ENCODE data around the gene NOL4L.
"Not testable (repeated sequence)": the region's sequence is repeated elsewhere in the genome, so short reads cannot be mapped to it uniquely, and the experiment has no call there.

Gene NOL4L

GRCh38 chr20:32472581-32473207 lies 112.4 kb downstream of the NOL4L start:
- no peaks in the 10 kb centered on the region for H3K36me3 ChIP-seq (ENCODE audit: insufficient read depth, low read length)

GRCh38 chr20:32470940-32471339 lies 114.2 kb downstream of the NOL4L start:
- H3K9ac ChIP-seq (ENCODE audit: insufficient read length), result no peak overlapping the region

More at GRCh38 chr20:32472581-32473207, 112.4 kb downstream of the NOL4L start:
- Histone ChIP-seq H3K4me3 (no peak overlapping the region), H3K27ac (no peak overlapping the region), H3K9me3 (ENCODE audit: low read depth, low read length) (no peaks in the 10 kb centered on the region), H3K9ac (ENCODE audit: insufficient read length) (no peak overlapping the region)
- DNase-seq (ENCODE audit: low read depth, low spot score), result no peak
- TF ChIP-seq FOXP2 (optimal IDR thresholded peaks at IDR 0.05; ENCODE audit: control extremely low read depth, extremely low read length, insufficient read depth) (no peak), EZH2 (IDR thresholded peaks at IDR 0.05) (no peak)

GRCh38 chr20:32470025-32470861 lies 114.9 kb downstream of the NOL4L start:
- Histone ChIP-seq H3K9me3 (ENCODE audit: low read depth, low read length) (no peaks in the 10 kb centered on the region), H3K36me3 (ENCODE audit: insufficient read depth, low read length) (no peaks in the 10 kb centered on the region), H3K4me3 (no peak overlapping the region), H3K27ac (no peak overlapping the region), H3K9ac (ENCODE audit: insufficient read length) (no peak overlapping the region)
- no peak for DNase-seq (ENCODE audit: low read depth, low spot score)
- TF ChIP-seq EZH2 (IDR thresholded peaks at IDR 0.05) (no peak), POLR2AphosphoS5 (IDR thresholded peaks at IDR 0.05; ENCODE audit: borderline replicate concordance, low read depth, low read length) (no peak), FOXP2 (optimal IDR thresholded peaks at IDR 0.05; ENCODE audit: control extremely low read depth, extremely low read length, insufficient read depth) (no peak)

More at GRCh38 chr20:32470940-32471339, 114.2 kb downstream of the NOL4L start:
- no peak for TF ChIP-seq POLR2AphosphoS5 (IDR thresholded peaks at IDR 0.05; ENCODE audit: borderline replicate concordance, low read depth, low read length)
- TF ChIP-seq EZH2 (IDR thresholded peaks at IDR 0.05), result no peak
- no peak for TF ChIP-seq FOXP2 (optimal IDR thresholded peaks at IDR 0.05; ENCODE audit: control extremely low read depth, extremely low read length, insufficient read depth)
- no peak overlapping the region for H3K4me3 ChIP-seq
- no peaks in the 10 kb centered on the region for H3K9me3 ChIP-seq (ENCODE audit: low read depth, low read length)
- H3K27ac ChIP-seq, result no peak overlapping the region
- no peak for DNase-seq (ENCODE audit: low read depth, low spot score)
- no peaks in the 10 kb centered on the region for H3K36me3 ChIP-seq (ENCODE audit: insufficient read depth, low read length)

- no peaks in the 10 kb centered on the region for H3K9me3 ChIP-seq (ENCODE audit: low read depth, low read length)
- TF ChIP-seq FOXP2 (optimal IDR thresholded peaks at IDR 0.05; ENCODE audit: control extremely low read depth, extremely low read length, insufficient read depth), result no peak
- no peak for TF ChIP-seq EZH2 (IDR thresholded peaks at IDR 0.05)
- no peak for TF ChIP-seq POLR2AphosphoS5 (IDR thresholded peaks at IDR 0.05; ENCODE audit: borderline replicate concordance, low read depth, low read length)
- no peak overlapping the region for H3K9ac ChIP-seq (ENCODE audit: insufficient read length)
- H3K36me3 ChIP-seq (ENCODE audit: insufficient read depth, low read length), result no peaks in the 10 kb centered on the region
- H3K4me3 ChIP-seq, result no peak overlapping the region
- H3K27ac ChIP-seq, result no peak overlapping the region
- DNase-seq (ENCODE audit: low read depth, low spot score), result no peak
Measured at GRCh38 chr20:32468860-32469259, 116.3 kb downstream of the NOL4L start.

GRCh38 chr20:32468313-32468640 lies 116.9 kb downstream of the NOL4L start:
- DNase-seq (ENCODE audit: low read depth, low spot score), result no peak
- H3K9ac ChIP-seq (ENCODE audit: insufficient read length), result no peak overlapping the region
- no peak overlapping the region for H3K4me3 ChIP-seq
- no peaks in the 10 kb centered on the region for H3K9me3 ChIP-seq (ENCODE audit: low read depth, low read length)
- no peak overlapping the region for H3K27ac ChIP-seq
- TF ChIP-seq FOXP2 (optimal IDR thresholded peaks at IDR 0.05; ENCODE audit: control extremely low read depth, extremely low read length, insufficient read depth) (no peak), EZH2 (IDR thresholded peaks at IDR 0.05) (no peak), POLR2AphosphoS5 (IDR thresholded peaks at IDR 0.05; ENCODE audit: borderline replicate concordance, low read depth, low read length) (no peak)
- no peaks in the 10 kb centered on the region for H3K36me3 ChIP-seq (ENCODE audit: insufficient read depth, low read length)

- Histone ChIP-seq H3K4me3 (no peak overlapping the region), H3K27ac (no peak overlapping the region), H3K9me3 (ENCODE audit: low read depth, low read length) (no peaks in the 10 kb centered on the region), H3K36me3 (ENCODE audit: insufficient read depth, low read length) (no peaks in the 10 kb centered on the region), H3K9ac (ENCODE audit: insufficient read length) (no peak overlapping the region)
- no peak for TF ChIP-seq FOXP2 (optimal IDR thresholded peaks at IDR 0.05; ENCODE audit: control extremely low read depth, extremely low read length, insufficient read depth)
- TF ChIP-seq EZH2 (IDR thresholded peaks at IDR 0.05), result no peak
- no peak for TF ChIP-seq POLR2AphosphoS5 (IDR thresholded peaks at IDR 0.05; ENCODE audit: borderline replicate concordance, low read depth, low read length)
- no peak for DNase-seq (ENCODE audit: low read depth, low spot score)
Measured at GRCh38 chr20:32467506-32468312, 117.4 kb downstream of the NOL4L start.

- H3K27ac ChIP-seq, result no peak overlapping the region
- TF ChIP-seq EZH2 (IDR thresholded peaks at IDR 0.05), result no peak
- TF ChIP-seq POLR2AphosphoS5 (IDR thresholded peaks at IDR 0.05; ENCODE audit: borderline replicate concordance, low read depth, low read length), result no peak
- no peak for TF ChIP-seq FOXP2 (optimal IDR thresholded peaks at IDR 0.05; ENCODE audit: control extremely low read depth, extremely low read length, insufficient read depth)
- H3K9ac ChIP-seq (ENCODE audit: insufficient read length), result no peak overlapping the region
- DNase-seq (ENCODE audit: low read depth, low spot score), result no peak
- no peaks in the 10 kb centered on the region for H3K36me3 ChIP-seq (ENCODE audit: insufficient read depth, low read length)
- H3K4me3 ChIP-seq, result no peak overlapping the region
- no peaks in the 10 kb centered on the region for H3K9me3 ChIP-seq (ENCODE audit: low read depth, low read length)
Measured at GRCh38 chr20:32466739-32467505, 118.2 kb downstream of the NOL4L start.

- not testable (repeated sequence) for H3K9ac ChIP-seq (ENCODE audit: insufficient read length); H3K36me3 ChIP-seq (ENCODE audit: insufficient read depth, low read length); H3K27ac ChIP-seq; H3K4me3 ChIP-seq; H3K9me3 ChIP-seq (ENCODE audit: low read depth, low read length); DNase-seq (ENCODE audit: low read depth, low spot score)
Measured at GRCh38 chr20:32465901-32466675, 119.0 kb downstream of the NOL4L start.
